Pancreas (tissue), 10 donors: ENCODE measurements around the gene SLC26A4. TPM values are rescaled to one million over a fixed set of nuclear protein-coding genes. Genes with fewer than 3 reads are reported as not detected.

ENCODE experiments used
- ATAC-seq, 4 donors: fragments of 200-7000 bp; cut with Tn5 transposase; one replicate each; pipeline versions ENCODE4 v1.8.0 to v1.9.1; 2020; ENCODE audit warnings: mild to moderate bottlenecking in 4 of 4, moderate library complexity in 4 of 4
- DNase-seq, 6 donors: peaks; one replicate each; pipeline ENCODE4 v3.0.0-alpha.2; 2020
- FAIRE-seq: peaks from 2 replicates; lab custom pipeline; 2012; peaks lifted over from hg19 to GRCh38; lab: Jason Lieb, UNC
- H3K27ac ChIP-seq, 4 donors: fragments of 200-600 bp; sonication (generic); 1 replicate in 3 of 4; 2 replicates in 1 of 4; pipeline versions ENCODE4 v1.5.0 to v1.8.0; 2020
- H3K27me3 ChIP-seq, 4 donors: fragments of 200-600 bp; one replicate each; pipeline ENCODE4 v1.8.0; 2021
- H3K36me3 ChIP-seq, 3 donors: fragments of 200-600 bp; sonication (generic) in 1 of 3; one replicate each; pipeline versions ENCODE4 v1.5.0 to v1.8.0; 2020 to 2021
- H3K4me1 ChIP-seq, 3 donors: fragments of 200-600 bp; one replicate each; pipeline ENCODE4 v1.8.0; 2021
- H3K4me3 ChIP-seq, 4 donors: fragments of 200-600 bp; sonication (generic) in 2 of 4; one replicate each; pipeline versions ENCODE4 v1.5.0 to v1.8.0; 2020 to 2021
- H3K9me3 ChIP-seq, 4 donors: fragments of 200-600 bp; one replicate each; pipeline ENCODE4 v1.8.0; 2021
- WGBS, 2 donors: extraction: QIAGEN DNeasy Blood & Tissue Kit; methylation state at CpG; one replicate each; pipeline ENCODE4 v1.1.7; 2013; 5-methylcytosine and 5-hydroxymethylcytosine counted together
- intact Hi-C, 3 donors: fragments of 100-400 bp; cut with DNase I; formaldehyde crosslinking; loops; one replicate each; pipeline versions ENCODE4 v1.11.1 to v1.14.2; 2022
- polyA plus RNA-seq, 2 donors: library from polyadenylated mRNA; stranded (reverse); fragments of 200-250 nt; gene quantifications; one replicate each; pipeline ENCODE4 v1.2.3, GENCODE V29; 2013
- total RNA-seq, 6 donors: library from RNA; stranded (reverse); fragmentation: NEBNext Ultra II Directional in 4 of 6; extraction: Animal tissue kit (Norgen Biotek cat#: 25700) in 4 of 6; gene quantifications; one replicate each; pipeline versions ENCODE4 v1.2.1 to v1.2.4, GENCODE V29; 2021 to 2023
- TF ChIP-seq, protein P1 (sequence below), 4 donors: fragments of 200-600 bp; sonication (generic) in 3 of 4; IDR thresholded peaks; one replicate each; pipeline versions ENCODE4 v1.5.0 to v1.8.0; 2021; ENCODE audit warnings: antibody characterized with exemption in 4 of 4
- donor health status: healthy with polysubstance abuse.
- donor health status: DM: no; HTN: no; CAD: no; lungs with moderate emphysema.
- donor health status: DM: no; HTN: no; CAD: no.
- donor health status: control.
- donor health status: control.
- donor health status: Bipolar disorder and iron deficiency.
- donor health status: DM: yes; HTN: yes; CAD: no.
- donor health status: DM: no; HTN: no; CAD: no.
- donor health status: DM: no; HTN: no; CAD: no.
- donor health status: DM: yes; HTN: yes; CAD: no.

Gene SLC26A4
- total and polyA plus RNA-seq, 8 donors = 0.15 to 2.0 (median 0.60) TPM

DNA sequence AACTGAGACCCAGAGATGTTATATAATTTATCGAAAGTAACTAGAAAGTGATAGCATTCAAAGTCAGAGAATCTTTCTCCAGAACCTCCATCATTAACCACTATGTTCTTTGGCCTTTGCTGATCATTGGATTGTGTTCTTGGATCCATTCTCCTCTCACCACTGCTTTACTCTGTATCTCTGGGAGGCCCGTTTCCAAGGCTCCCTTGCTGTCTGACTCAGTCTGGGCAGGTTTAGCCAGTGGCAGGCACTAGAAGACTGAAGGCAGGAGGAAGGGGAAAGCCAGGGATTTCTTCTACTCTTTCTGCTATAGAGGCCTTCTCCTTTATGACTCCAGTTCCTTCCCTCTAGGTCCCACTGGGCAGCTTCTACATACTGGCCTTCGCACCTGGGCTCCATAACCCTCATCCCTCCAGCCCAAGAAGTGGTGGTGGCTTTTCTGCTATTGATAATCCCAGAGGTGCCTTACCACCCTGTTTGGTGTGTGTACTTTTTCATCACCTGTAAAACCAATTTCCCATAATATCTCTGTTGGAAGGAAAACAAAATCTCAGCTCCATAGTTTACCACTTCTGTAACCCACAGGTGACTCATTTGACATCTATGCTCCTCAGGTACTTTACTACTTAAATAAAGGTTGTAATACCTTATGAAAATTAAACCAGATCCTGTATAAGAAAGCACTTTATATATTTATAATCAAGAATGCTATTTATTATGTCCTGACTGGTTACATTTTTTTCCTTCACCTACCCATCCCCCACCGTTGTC lies 44.5 kb upstream of the SLC26A4 start:
- no peak overlapping the region for H3K27ac ChIP-seq
- H3K4me3 ChIP-seq = no peak overlapping the region
- H3K9me3 ChIP-seq = no peaks in the 10 kb centered on the region
- intact Hi-C loops = no loop called here
- WGBS, 2 donors = 94 to 95% methylated on average over 4 of the region's 4 CpGs
- DNase-seq (no peak), ATAC-seq (no peak), FAIRE-seq (no peak)
- no peaks in the 10 kb centered on the region for H3K36me3 ChIP-seq
- H3K27me3 ChIP-seq = no peaks in the 10 kb centered on the region
- peaks cover 0 to 9% (median 7%) of the 10 kb centered on the region in 3 donors for H3K4me1 ChIP-seq
- TF ChIP-seq, protein P1, sequence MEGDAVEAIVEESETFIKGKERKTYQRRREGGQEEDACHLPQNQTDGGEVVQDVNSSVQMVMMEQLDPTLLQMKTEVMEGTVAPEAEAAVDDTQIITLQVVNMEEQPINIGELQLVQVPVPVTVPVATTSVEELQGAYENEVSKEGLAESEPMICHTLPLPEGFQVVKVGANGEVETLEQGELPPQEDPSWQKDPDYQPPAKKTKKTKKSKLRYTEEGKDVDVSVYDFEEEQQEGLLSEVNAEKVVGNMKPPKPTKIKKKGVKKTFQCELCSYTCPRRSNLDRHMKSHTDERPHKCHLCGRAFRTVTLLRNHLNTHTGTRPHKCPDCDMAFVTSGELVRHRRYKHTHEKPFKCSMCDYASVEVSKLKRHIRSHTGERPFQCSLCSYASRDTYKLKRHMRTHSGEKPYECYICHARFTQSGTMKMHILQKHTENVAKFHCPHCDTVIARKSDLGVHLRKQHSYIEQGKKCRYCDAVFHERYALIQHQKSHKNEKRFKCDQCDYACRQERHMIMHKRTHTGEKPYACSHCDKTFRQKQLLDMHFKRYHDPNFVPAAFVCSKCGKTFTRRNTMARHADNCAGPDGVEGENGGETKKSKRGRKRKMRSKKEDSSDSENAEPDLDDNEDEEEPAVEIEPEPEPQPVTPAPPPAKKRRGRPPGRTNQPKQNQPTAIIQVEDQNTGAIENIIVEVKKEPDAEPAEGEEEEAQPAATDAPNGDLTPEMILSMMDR (IDR thresholded peaks at IDR 0.05) = no peak

DNA sequence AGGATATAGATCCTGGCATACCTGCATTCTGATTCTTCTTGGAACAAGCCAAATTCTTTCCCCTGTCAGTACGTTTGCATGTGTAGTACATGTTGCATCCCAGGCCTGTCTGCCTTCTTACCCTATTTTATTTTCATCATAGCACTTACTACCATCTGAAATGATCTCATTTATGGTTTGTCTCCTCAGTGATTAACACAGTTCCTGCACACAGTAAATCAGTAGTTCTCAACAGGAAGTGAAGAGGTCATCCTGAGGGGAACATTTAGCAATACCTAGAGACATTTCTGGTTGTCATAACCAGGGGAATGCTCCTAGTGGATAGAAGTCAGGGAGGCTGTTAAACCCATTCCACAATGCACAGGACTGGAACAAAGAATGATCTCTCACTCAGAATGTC lies 38.2 kb upstream of the SLC26A4 start:
- WGBS, 2 donors = 56 to 81% methylated on average over 1 of the region's 1 CpG
- DNase-seq = no peak
- intact Hi-C loops = no loop called here

DNA sequence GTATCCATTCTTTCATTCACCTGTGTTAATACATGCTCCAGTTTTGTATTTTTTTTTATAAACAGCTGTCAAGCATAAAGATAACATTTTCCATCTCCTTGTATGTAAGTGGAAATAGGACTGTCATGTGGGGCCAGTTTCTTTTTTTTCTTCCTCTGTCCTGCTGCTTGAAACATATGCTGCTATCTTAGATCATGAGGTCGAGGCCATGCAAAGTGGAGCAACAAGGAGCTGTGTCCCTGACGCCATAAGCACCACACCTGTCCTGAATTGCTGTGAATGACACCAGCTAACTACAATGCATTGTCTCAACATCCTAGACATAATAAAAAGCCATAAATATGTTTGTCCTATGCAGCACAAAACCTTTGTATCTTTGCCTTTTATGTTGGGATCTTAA lies 37.7 kb upstream of the SLC26A4 start:
- 46 to 48% methylated on average over 2 of the region's 2 CpGs for WGBS, 2 donors
- Histone ChIP-seq H3K4me1 (peaks cover 0 to 9% (median 7%) of the 10 kb centered on the region in 3 donors), H3K27me3 (no peaks in the 10 kb centered on the region), H3K36me3 (no peaks in the 10 kb centered on the region), H3K9me3 (no peaks in the 10 kb centered on the region), H3K27ac (no peak overlapping the region), H3K4me3 (no peak overlapping the region)
- DNase-seq (no peak), ATAC-seq (no peak), FAIRE-seq (no peak)
- TF ChIP-seq, protein P1 (IDR thresholded peaks at IDR 0.05) = no peak
- intact Hi-C loops = no loop called here

More for the DNA sequence above, 38.2 kb upstream of the SLC26A4 start:
- ATAC-seq (peak in 1 of 4 donors; percentile 55), FAIRE-seq (no peak)
- Histone ChIP-seq H3K9me3 (no peaks in the 10 kb centered on the region), H3K4me3 (no peak overlapping the region), H3K36me3 (no peaks in the 10 kb centered on the region), H3K4me1 (peaks cover 0 to 9% (median 7%) of the 10 kb centered on the region in 3 donors), H3K27ac (no peak overlapping the region), H3K27me3 (no peaks in the 10 kb centered on the region)
- TF ChIP-seq, protein P1 (IDR thresholded peaks at IDR 0.05) = no peak

DNA sequence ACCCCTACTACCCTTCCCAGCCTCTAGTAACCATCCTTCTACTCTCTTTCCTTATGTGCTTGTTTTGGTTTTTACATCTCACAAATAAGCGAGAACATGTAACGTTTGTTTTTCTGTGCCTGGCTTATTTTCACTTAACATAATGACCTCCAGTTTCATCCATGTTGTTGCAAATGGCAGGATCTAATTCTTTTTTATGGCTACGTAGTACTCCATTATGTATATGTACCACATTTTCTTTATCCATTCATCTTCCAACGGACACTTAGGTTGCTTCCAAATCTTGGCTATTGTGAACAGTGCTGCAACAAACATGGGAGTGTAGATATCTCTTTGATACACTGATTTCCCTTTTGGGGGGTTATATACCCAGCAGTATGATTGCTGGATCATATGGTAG lies 33.6 kb upstream of the SLC26A4 start:
- no peak for FAIRE-seq
- WGBS, 2 donors = 93 to 94% methylated on average over 4 of the region's 4 CpGs

More for the DNA sequence above, 33.6 kb upstream of the SLC26A4 start:
- no peak overlapping the region for H3K4me3 ChIP-seq
- H3K27ac ChIP-seq = no peak overlapping the region
- intact Hi-C loops = no loop called here
- no peak for ATAC-seq
- TF ChIP-seq, protein P1 (IDR thresholded peaks at IDR 0.05) = no peak
- no peaks in the 10 kb centered on the region for H3K36me3 ChIP-seq
- no peaks in the 10 kb centered on the region for H3K27me3 ChIP-seq
- H3K4me1 ChIP-seq = no peaks in the 10 kb centered on the region
- no peaks in the 10 kb centered on the region for H3K9me3 ChIP-seq
- no peak for DNase-seq
